T-helper 22 cell (primary cell): ENCODE results near the gene CCM2.
A peak's percentile ranks its signal among the peaks of the same experiment; 100 is the strongest.
"Not testable (repeated sequence)": the region's sequence is repeated elsewhere in the genome, so short reads cannot be mapped to it uniquely, and the experiment has no call there.

Experiments used
- DNase-seq: peaks from one replicate; pipeline ENCODE4 v3.0.0-alpha.2; 2020; ENCODE audit warnings: low read depth

Gene CCM2

GRCh38 chr7:44981035-44981706 is 18.8 kb upstream of the CCM2 start:
- no peak for DNase-seq

GRCh38 chr7:44982535-44982923 is 17.5 kb upstream of the CCM2 start:
- DNase-seq = no peak

GRCh38 chr7:44982970-44983369 is 17.0 kb upstream of the CCM2 start:
- no peak for DNase-seq

GRCh38 chr7:44983742-44984477 is 16.1 kb upstream of the CCM2 start:
- no peak for DNase-seq

- DNase-seq = no peak
Measured at GRCh38 chr7:44984478-44984758, 15.6 kb upstream of the CCM2 start.

- DNase-seq = no peak
Measured at GRCh38 chr7:44985033-44985695, 14.8 kb upstream of the CCM2 start.

- DNase-seq = no peak
Measured at GRCh38 chr7:44985900-44986217, 14.1 kb upstream of the CCM2 start.

- peak; percentile 88 for DNase-seq
Measured at GRCh38 chr7:44986218-44987053, 13.6 kb upstream of the CCM2 start.

GRCh38 chr7:44987457-44987856 is 12.5 kb upstream of the CCM2 start:
- no peak for DNase-seq

GRCh38 chr7:44987996-44988395 is 12.0 kb upstream of the CCM2 start:
- no peak for DNase-seq

GRCh38 chr7:44988701-44989100 is 11.3 kb upstream of the CCM2 start:
- no peak for DNase-seq

GRCh38 chr7:44989132-44989531 is 10.9 kb upstream of the CCM2 start:
- DNase-seq = no peak

GRCh38 chr7:44990109-44991023 is 9.6 kb upstream of the CCM2 start:
- no peak for DNase-seq

- DNase-seq = not testable (repeated sequence)
Measured at GRCh38 chr7:44992004-44992795, 7.8 kb upstream of the CCM2 start.

GRCh38 chr7:44994877-44995554 is 5.0 kb upstream of the CCM2 start:
- no peak for DNase-seq

GRCh38 chr7:44995555-44996493 is 4.2 kb upstream of the CCM2 start:
- peak; percentile 68 for DNase-seq

- no peak for DNase-seq
Measured at GRCh38 chr7:44998153-44998871, 1.7 kb upstream of the CCM2 start.
